IPS-15b (cell line): Measurements from ENCODE around the gene ZNF280B.

ENCODE experiments used
- H3K27me3 ChIP-seq: one replicate; pipeline ENCODE4 v1.6.1; 2013; ENCODE audit warnings: low read length; ENCODE audit not compliant: control insufficient read depth, insufficient read depth
- H3K36me3 ChIP-seq: one replicate; pipeline ENCODE4 v1.6.1; 2013; ENCODE audit warnings: low read length; ENCODE audit not compliant: control insufficient read depth, insufficient read depth
- H3K4me1 ChIP-seq: one replicate; pipeline ENCODE4 v1.6.1; 2013; ENCODE audit warnings: mild to moderate bottlenecking, low read length; ENCODE audit not compliant: control insufficient read depth, insufficient read depth
- H3K4me3 ChIP-seq: one replicate; pipeline ENCODE4 v1.5.1; 2013; ENCODE audit warnings: low read depth, low read length
- H3K9ac ChIP-seq: one replicate; pipeline ENCODE4 v1.6.1; 2013; ENCODE audit warnings: low read depth, mild to moderate bottlenecking, low read length
- H3K9me3 ChIP-seq: one replicate; pipeline ENCODE4 v1.6.1; 2013; ENCODE audit warnings: mild to moderate bottlenecking, low read length; ENCODE audit not compliant: control insufficient read depth, insufficient read depth

Gene ZNF280B, protein sequence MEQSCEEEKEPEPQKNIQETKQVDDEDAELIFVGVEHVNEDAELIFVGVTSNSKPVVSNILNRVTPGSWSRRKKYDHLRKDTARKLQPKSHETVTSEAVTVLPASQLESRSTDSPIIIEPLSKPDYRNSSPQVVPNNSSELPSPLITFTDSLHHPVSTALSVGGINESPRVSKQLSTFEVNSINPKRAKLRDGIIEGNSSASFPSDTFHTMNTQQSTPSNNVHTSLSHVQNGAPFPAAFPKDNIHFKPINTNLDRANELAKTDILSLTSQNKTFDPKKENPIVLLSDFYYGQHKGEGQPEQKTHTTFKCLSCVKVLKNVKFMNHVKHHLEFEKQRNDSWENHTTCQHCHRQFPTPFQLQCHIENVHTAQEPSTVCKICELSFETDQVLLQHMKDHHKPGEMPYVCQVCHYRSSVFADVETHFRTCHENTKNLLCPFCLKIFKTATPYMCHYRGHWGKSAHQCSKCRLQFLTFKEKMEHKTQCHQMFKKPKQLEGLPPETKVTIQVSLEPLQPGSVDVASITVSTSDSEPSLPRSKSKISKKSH

GRCh38 chr22:22508274-22509176 lies at the start of gene ZNF280B:
TSS of gene ZNF280B (minus strand) at chr22:22508742. CDS start at chr22:22489398, 19,344 bp downstream.
- Histone ChIP-seq H3K9me3 (no peaks in the 10 kb centered on the region), H3K9ac (peak within 1 kb of the TSS; percentile 70), H3K4me1 (no peaks in the 10 kb centered on the region), H3K27me3 (peaks cover 25% of the 10 kb centered on the region), H3K36me3 (peaks cover 2% of the 10 kb centered on the region), H3K4me3 (peak within 1 kb of the TSS; percentile 86)

DNA sequence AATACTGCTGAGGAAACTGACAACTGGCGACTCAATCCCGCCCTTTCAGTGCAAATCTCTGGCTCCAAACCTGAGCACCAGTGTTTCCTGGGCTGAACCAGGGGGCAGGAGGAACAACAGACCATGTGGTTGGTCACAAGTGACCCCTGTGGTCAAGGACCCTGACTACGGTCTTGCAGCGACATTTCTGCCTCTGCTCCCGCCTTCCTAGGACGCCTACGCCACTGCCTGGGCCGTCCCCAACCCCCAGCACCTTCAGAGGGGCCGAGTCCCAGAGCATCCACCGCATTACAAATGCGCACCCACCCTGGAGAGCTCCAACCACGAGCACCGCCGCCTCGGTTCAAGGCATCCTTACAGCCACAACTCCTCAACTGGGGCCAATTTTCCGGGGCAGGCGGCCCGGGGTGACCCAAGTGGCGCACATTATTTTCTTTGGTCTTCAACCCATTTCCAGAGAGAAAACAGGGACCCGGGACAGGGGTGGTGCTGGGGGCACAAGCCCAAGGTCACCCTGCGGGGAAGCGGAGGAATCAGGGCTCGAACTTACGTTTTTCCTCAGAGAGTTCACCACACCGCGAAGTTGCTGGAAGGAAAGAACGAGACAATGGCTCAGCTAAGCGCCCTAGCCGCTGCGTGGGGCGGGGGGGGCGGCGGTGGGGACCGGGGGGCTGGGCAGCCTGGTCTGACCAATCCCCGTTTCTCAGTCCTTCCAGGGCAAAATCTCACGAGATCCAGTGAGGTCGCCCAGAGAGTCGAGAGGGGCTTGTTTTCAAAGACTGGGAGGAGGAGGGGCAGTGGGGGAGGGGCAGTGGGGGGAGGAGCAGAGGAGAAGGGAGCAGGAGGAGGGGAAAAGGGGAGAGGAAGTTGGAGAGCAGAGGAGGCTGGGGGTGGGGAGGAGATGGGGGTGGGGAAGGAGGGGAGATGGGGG lies 48.7 kb upstream of the ZNF280B start:
- Histone ChIP-seq H3K36me3 (no peaks in the 10 kb centered on the region), H3K4me3 (no peak overlapping the region), H3K9me3 (no peaks in the 10 kb centered on the region), H3K27me3 (peaks cover 55% of the 10 kb centered on the region), H3K4me1 (no peaks in the 10 kb centered on the region), H3K9ac (no peak overlapping the region)

DNA sequence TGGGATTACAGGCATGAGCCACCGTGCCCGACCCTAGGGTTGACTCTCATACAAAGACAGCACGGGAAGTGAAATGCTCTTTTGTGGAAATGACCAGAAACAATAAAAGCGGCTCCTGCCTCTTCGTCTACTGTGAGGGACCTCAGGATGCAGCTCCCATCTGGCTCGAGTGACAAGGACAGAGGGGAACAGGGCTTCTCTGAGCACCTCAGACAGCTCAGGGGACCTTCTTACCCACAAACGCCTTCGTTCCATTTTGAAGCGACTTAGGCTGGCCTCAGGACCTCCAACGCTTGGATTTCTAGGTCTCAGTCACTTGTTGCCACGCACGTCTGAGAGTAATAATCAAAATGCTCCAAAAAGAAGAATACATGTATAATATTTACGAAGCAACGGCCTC lies 48.0 kb upstream of the ZNF280B start:
- no peak overlapping the region for H3K4me3 ChIP-seq
- no peaks in the 10 kb centered on the region for H3K4me1 ChIP-seq
- no peaks in the 10 kb centered on the region for H3K36me3 ChIP-seq
- no peak overlapping the region for H3K9ac ChIP-seq
- H3K27me3 ChIP-seq = peaks cover 51% of the 10 kb centered on the region
- no peaks in the 10 kb centered on the region for H3K9me3 ChIP-seq

DNA sequence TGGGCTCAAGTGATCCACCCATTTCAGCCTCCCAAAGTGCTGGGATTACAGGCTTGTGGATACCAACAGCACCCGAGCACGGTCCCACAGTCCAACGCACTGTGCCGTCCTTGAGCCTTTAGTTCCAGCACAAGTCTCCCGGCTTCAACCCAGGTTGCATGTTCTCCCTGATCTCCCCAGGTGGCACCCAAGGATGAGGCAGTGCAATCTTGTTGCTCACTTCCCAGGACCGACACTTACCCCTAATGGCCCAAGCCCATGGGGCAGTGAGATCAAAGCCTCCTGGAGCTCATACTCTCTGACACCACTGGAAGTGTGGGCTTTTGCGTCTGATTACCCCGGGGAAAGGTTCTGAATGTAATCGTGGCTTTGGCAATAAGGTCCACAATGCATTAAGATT lies 47.1 kb upstream of the ZNF280B start:
- Histone ChIP-seq H3K36me3 (no peaks in the 10 kb centered on the region), H3K4me3 (no peak overlapping the region), H3K4me1 (no peaks in the 10 kb centered on the region), H3K9me3 (no peaks in the 10 kb centered on the region), H3K9ac (no peak overlapping the region), H3K27me3 (peaks cover 59% of the 10 kb centered on the region)

- no peaks in the 10 kb centered on the region for H3K4me1 ChIP-seq
- H3K9ac ChIP-seq = no peak overlapping the region
- no peaks in the 10 kb centered on the region for H3K36me3 ChIP-seq
- peaks cover 63% of the 10 kb centered on the region for H3K27me3 ChIP-seq
- H3K9me3 ChIP-seq = no peaks in the 10 kb centered on the region
- H3K4me3 ChIP-seq = no peak overlapping the region
Measured at GRCh38 chr22:22554587-22555284, 46.2 kb upstream of the ZNF280B start.

- Histone ChIP-seq H3K4me3 (no peak overlapping the region), H3K36me3 (no peaks in the 10 kb centered on the region), H3K4me1 (no peaks in the 10 kb centered on the region), H3K9ac (no peak overlapping the region), H3K9me3 (no peaks in the 10 kb centered on the region), H3K27me3 (peaks cover 68% of the 10 kb centered on the region)
Measured at GRCh38 chr22:22553735-22554586, 45.4 kb upstream of the ZNF280B start.

GRCh38 chr22:22553141-22553540 lies 44.6 kb upstream of the ZNF280B start:
- Histone ChIP-seq H3K4me1 (no peaks in the 10 kb centered on the region), H3K36me3 (no peaks in the 10 kb centered on the region), H3K4me3 (no peak overlapping the region), H3K9me3 (no peaks in the 10 kb centered on the region), H3K9ac (no peak overlapping the region), H3K27me3 (peaks cover 76% of the 10 kb centered on the region)

DNA sequence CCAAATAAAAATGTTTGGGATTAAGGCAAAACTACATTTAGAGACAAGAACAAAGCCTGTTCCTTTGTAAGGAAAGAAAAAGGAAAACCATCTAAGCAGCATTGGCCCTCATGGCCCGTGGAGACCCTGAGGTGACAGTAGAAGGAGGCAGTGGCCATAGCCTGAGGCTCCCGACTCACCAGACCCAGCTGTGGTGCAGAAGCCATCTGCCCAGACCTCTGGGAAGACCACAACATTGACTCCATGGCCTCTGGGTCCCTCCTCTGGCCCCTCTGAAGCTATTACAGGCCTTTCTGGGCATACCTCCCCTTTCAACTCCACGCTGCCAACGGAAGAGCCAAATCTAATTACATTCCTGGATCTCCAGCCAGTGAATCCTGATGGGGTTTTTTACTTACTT lies 44.1 kb upstream of the ZNF280B start:
- H3K4me1 ChIP-seq = no peaks in the 10 kb centered on the region
- no peak overlapping the region for H3K9ac ChIP-seq
- no peaks in the 10 kb centered on the region for H3K36me3 ChIP-seq
- H3K9me3 ChIP-seq = no peaks in the 10 kb centered on the region
- no peak overlapping the region for H3K4me3 ChIP-seq
- peaks cover 81% of the 10 kb centered on the region for H3K27me3 ChIP-seq

DNA sequence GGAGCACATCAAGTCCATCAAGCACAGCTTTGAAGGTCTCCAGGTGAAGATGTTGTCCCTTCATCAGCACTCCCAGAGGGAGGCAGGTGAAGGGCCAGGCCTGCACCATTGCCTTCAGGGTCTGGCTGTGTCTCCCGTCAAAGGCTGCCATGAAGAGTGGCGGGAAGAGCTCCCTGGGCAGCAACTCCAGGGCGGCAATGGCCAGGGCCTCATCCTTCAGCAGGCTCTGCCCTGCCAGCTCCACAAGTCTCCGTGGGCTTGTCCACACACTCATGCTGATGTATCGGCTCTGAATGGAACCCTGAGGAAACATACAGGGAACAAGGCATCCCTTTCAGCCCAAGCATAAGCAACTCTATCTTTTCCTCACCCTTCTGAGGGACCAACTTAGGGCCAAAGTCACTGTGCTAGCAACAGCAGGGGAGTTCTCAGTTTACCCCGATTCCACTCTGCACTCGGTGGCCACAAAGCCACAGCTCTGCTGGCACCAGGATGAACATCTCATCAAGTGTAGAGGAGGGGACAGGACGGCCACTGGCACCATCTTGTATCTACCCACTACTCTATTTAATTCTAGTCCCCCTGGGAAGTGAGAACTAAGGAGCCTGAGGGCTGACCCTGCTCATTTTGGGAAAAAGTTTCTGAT lies 42.4 kb upstream of the ZNF280B start:
- Histone ChIP-seq H3K4me1 (no peaks in the 10 kb centered on the region), H3K27me3 (peaks cover 88% of the 10 kb centered on the region), H3K9me3 (no peaks in the 10 kb centered on the region), H3K9ac (no peak overlapping the region), H3K36me3 (no peaks in the 10 kb centered on the region), H3K4me3 (no peak overlapping the region)

DNA sequence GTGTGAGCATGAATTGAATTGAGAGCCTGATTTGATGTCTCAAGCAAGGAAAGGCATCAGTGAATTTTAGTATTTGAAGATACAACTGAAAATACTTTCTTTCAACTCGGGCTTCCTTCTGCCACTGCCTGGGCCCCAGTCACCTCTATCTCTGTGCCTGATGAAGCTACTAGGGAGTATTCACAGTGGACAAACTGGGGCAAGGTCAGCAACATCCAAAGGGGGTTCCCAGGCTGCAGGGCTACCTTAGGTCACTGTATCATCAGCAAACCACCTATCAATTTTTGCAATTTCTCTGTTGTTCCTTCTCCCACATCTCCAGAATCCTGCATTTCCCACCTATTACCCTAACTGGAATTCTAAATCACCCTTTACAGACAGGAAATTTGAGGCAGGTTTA lies 40.4 kb upstream of the ZNF280B start:
- Histone ChIP-seq H3K36me3 (no peaks in the 10 kb centered on the region), H3K9ac (no peak overlapping the region), H3K27me3 (peaks cover 81% of the 10 kb centered on the region)

More for the DNA sequence above, 40.4 kb upstream of the ZNF280B start:
- no peaks in the 10 kb centered on the region for H3K4me1 ChIP-seq
- H3K9me3 ChIP-seq = no peaks in the 10 kb centered on the region
- H3K4me3 ChIP-seq = no peak overlapping the region
